ENCODE data around the gene PKNOX2. TPM values are rescaled to one million over a fixed set of nuclear protein-coding genes. Genes with fewer than 3 reads are reported as not detected.
A peak's percentile ranks its signal among the peaks of the same experiment; 100 is the strongest.

The PKNOX2 gene
- total RNA-seq, 4 donors from 2014 or later: 1.5 to 8.2 (median 3.6) TPM

GRCh38 chr11:125175896-125176575 is 11.5 kb downstream of the PKNOX2 start:
- 87% methylated on average over 15 of the region's 15 CpGs for WGBS

GRCh38 chr11:125176866-125177265 is 12.3 kb downstream of the PKNOX2 start:
- Histone ChIP-seq H3K27ac (no peak overlapping the region), H3K4me3 (no peak overlapping the region), H3K4me1 (no peaks in the 10 kb centered on the region), H3K9me3 (no peaks in the 10 kb centered on the region), H3K27me3 (peaks cover 6% of the 10 kb centered on the region), H3K36me3 (no peaks in the 10 kb centered on the region)
- no peak for DNase-seq (ENCODE audit: low spot score in 2 of 2)
- WGBS: 86% methylated on average over 5 of the region's 5 CpGs
- TF ChIP-seq POLR2AphosphoS5 (IDR thresholded peaks at IDR 0.05): no peak
- no peak for TF ChIP-seq POLR2A (IDR thresholded peaks at IDR 0.05)
- TF ChIP-seq CTCF (IDR thresholded peaks at IDR 0.05): no peak
- TF ChIP-seq EP300 (IDR thresholded peaks at IDR 0.05): no peak

More at GRCh38 chr11:125175896-125176575, 11.5 kb downstream of the PKNOX2 start:
- Histone ChIP-seq H3K9me3 (no peaks in the 10 kb centered on the region), H3K4me1 (no peaks in the 10 kb centered on the region), H3K27ac (no peak overlapping the region), H3K4me3 (no peak overlapping the region), H3K27me3 (peaks cover 6% of the 10 kb centered on the region), H3K36me3 (no peaks in the 10 kb centered on the region)
- TF ChIP-seq POLR2AphosphoS5 (IDR thresholded peaks at IDR 0.05): no peak
- no peak for TF ChIP-seq CTCF (IDR thresholded peaks at IDR 0.05)
- TF ChIP-seq POLR2A (IDR thresholded peaks at IDR 0.05): no peak
- TF ChIP-seq EP300 (IDR thresholded peaks at IDR 0.05): no peak
- DNase-seq (ENCODE audit: low spot score in 2 of 2): peak in 1 of 2 donors; percentile 22

GRCh38 chr11:125177543-125177942 is 13.0 kb downstream of the PKNOX2 start:
- no peaks in the 10 kb centered on the region for H3K9me3 ChIP-seq
- peaks cover 6% of the 10 kb centered on the region for H3K27me3 ChIP-seq
- H3K4me1 ChIP-seq: no peaks in the 10 kb centered on the region
- H3K27ac ChIP-seq: no peak overlapping the region
- WGBS: 93% methylated on average over 3 of the region's 3 CpGs
- TF ChIP-seq POLR2AphosphoS5 (IDR thresholded peaks at IDR 0.05) (no peak), EP300 (IDR thresholded peaks at IDR 0.05) (no peak), CTCF (IDR thresholded peaks at IDR 0.05) (no peak), POLR2A (IDR thresholded peaks at IDR 0.05) (no peak)
- no peaks in the 10 kb centered on the region for H3K36me3 ChIP-seq
- no peak overlapping the region for H3K4me3 ChIP-seq
- no peak for DNase-seq (ENCODE audit: low spot score in 2 of 2)

GRCh38 chr11:125179346-125179745 is 14.8 kb downstream of the PKNOX2 start:
- no peak overlapping the region for H3K27ac ChIP-seq
- no peaks in the 10 kb centered on the region for H3K9me3 ChIP-seq
- H3K36me3 ChIP-seq: no peaks in the 10 kb centered on the region
- H3K27me3 ChIP-seq: peaks cover 6% of the 10 kb centered on the region
- H3K4me3 ChIP-seq: no peak overlapping the region
- peak in 1 of 2 donors; percentile 25 for DNase-seq (ENCODE audit: low spot score in 2 of 2)
- WGBS: 79% methylated on average over 9 of the region's 9 CpGs
- no peaks in the 10 kb centered on the region for H3K4me1 ChIP-seq
- TF ChIP-seq CTCF (IDR thresholded peaks at IDR 0.05): no peak
- no peak for TF ChIP-seq POLR2AphosphoS5 (IDR thresholded peaks at IDR 0.05)
- TF ChIP-seq EP300 (IDR thresholded peaks at IDR 0.05): no peak

GRCh38 chr11:125179895-125180294 is 15.3 kb downstream of the PKNOX2 start:
- H3K27me3 ChIP-seq: peaks cover 6% of the 10 kb centered on the region
- WGBS: 85% methylated on average over 11 of the region's 11 CpGs
- peak in 1 of 2 donors; percentile 5 for DNase-seq (ENCODE audit: low spot score in 2 of 2)
- no peak overlapping the region for H3K4me3 ChIP-seq
- no peak for TF ChIP-seq CTCF (IDR thresholded peaks at IDR 0.05)
- no peak for TF ChIP-seq EP300 (IDR thresholded peaks at IDR 0.05)
- TF ChIP-seq POLR2AphosphoS5 (IDR thresholded peaks at IDR 0.05): no peak
- no peak for TF ChIP-seq POLR2A (IDR thresholded peaks at IDR 0.05)
- no peaks in the 10 kb centered on the region for H3K36me3 ChIP-seq
- no peaks in the 10 kb centered on the region for H3K9me3 ChIP-seq
- H3K4me1 ChIP-seq: no peaks in the 10 kb centered on the region
- no peak overlapping the region for H3K27ac ChIP-seq

Measured in suprapubic skin (tissue), 4 donors.